ENCODE data around the gene SLC24A4. TPM values are rescaled to one million over a fixed set of nuclear protein-coding genes. Genes with fewer than 3 reads are reported as not detected.

SLC24A4 gene
- total RNA-seq, 2 donors from 2014 or later = 2.7 to 4.4 TPM

DNA sequence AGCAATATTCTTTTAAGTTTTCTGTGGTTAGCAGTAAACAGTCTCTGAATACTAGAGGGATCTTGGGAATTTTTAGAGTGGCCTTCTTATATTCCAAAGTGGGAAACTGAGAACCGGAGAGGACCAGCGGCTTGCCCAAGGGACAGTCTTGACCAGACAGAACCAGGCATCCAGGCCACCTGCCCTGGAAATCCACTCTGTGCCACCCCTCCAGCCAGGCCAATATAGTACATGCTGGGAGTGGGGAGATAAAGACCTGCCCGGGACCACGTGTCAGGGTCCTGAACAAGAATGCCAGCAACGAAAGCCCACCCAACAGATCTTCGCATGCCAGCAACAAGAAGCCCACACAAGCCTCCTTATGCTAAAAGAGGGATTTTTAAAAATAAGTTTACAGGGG is 141.2 kb downstream of the SLC24A4 start:
- DNase-seq (ENCODE audit: low spot score) = no peak
- TF ChIP-seq, protein P1, sequence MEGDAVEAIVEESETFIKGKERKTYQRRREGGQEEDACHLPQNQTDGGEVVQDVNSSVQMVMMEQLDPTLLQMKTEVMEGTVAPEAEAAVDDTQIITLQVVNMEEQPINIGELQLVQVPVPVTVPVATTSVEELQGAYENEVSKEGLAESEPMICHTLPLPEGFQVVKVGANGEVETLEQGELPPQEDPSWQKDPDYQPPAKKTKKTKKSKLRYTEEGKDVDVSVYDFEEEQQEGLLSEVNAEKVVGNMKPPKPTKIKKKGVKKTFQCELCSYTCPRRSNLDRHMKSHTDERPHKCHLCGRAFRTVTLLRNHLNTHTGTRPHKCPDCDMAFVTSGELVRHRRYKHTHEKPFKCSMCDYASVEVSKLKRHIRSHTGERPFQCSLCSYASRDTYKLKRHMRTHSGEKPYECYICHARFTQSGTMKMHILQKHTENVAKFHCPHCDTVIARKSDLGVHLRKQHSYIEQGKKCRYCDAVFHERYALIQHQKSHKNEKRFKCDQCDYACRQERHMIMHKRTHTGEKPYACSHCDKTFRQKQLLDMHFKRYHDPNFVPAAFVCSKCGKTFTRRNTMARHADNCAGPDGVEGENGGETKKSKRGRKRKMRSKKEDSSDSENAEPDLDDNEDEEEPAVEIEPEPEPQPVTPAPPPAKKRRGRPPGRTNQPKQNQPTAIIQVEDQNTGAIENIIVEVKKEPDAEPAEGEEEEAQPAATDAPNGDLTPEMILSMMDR (IDR thresholded peaks at IDR 0.05) = no peak

DNA sequence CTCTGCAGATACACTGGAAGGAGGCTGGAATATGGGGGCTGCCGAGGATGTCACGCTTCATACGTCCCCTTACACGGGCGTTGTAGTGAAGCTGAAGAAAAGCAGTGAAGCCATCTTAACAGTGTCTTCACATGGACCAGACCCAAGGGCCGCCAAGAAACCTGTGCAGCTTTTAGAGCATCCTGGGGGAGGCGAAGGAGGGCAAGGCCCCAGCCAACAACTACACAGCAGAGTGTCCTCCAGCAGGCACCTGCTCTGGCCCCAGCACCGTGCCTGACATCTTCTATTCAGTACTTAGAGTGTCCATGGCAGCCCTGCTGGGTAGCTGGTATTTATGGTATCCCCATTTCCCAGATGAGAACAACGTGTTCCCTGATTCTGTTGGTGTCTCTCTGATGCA is 141.8 kb downstream of the SLC24A4 start:
- Histone ChIP-seq H3K4me1 (ENCODE audit: control insufficient read depth in 1 of 2, low read depth in 2 of 2) (peaks cover 13 to 20% of the 10 kb centered on the region in 2 donors), H3K4me3 (no peak overlapping the region), H3K27ac (no peak overlapping the region), H3K9me3 (no peaks in the 10 kb centered on the region), H3K27me3 (replicated peaks; ENCODE audit: insufficient read depth) (no peaks in the 10 kb centered on the region), H3K36me3 (no peaks in the 10 kb centered on the region)
- TF ChIP-seq, protein P1 (IDR thresholded peaks at IDR 0.05) = no peak
- DNase-seq (ENCODE audit: low spot score) (no peak), ATAC-seq (ENCODE audit: insufficient number of reproducible peaks, low FRiP score, low read depth) (no peak)

More for the DNA sequence above, 141.2 kb downstream of the SLC24A4 start:
- Histone ChIP-seq H3K4me3 (no peak overlapping the region), H3K9me3 (no peaks in the 10 kb centered on the region), H3K36me3 (no peaks in the 10 kb centered on the region), H3K4me1 (ENCODE audit: control insufficient read depth in 1 of 2, low read depth in 2 of 2) (peaks cover 13 to 20% of the 10 kb centered on the region in 2 donors), H3K27me3 (replicated peaks; ENCODE audit: insufficient read depth) (no peaks in the 10 kb centered on the region), H3K27ac (no peak overlapping the region)
- no peak for ATAC-seq (ENCODE audit: insufficient number of reproducible peaks, low FRiP score, low read depth)

DNA sequence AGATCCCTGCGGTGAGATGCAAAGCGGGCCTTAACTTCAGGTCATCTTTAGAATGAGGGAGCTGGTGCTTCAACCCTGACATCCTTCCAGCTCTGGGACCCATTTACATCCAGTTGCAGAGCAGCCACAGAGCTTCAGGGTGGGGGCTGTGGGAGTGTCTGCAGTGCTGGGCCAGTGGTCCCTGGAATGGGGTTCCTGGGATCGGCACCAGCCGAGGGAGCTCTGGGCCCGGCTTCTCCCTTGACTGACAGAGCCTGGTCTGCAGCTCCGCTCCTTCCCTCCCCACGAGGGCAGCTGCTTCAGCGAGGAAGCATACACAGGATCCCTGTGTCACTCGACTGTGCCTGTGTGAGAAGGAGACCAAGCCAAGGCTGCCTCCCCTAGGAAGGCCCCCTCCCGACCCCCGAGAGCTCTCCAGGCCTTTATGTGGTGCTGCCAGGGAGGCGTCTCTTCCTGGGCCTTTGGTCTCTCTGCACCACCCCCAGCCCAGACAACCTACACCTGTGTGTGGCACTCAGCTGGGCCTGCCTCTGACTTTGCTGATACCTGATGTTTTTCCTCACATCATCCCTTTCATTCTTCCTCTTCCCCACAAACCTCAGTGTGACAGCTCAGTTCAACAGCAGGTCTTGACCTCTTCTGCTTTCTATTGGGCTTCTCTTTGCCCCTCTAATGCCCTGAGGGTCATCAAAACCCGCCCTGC is 142.5 kb downstream of the SLC24A4 start:
- DNase-seq (ENCODE audit: low spot score) (no peak), ATAC-seq (ENCODE audit: insufficient number of reproducible peaks, low FRiP score, low read depth) (no peak)
- no peaks in the 10 kb centered on the region for H3K27me3 ChIP-seq (replicated peaks; ENCODE audit: insufficient read depth)

DNA sequence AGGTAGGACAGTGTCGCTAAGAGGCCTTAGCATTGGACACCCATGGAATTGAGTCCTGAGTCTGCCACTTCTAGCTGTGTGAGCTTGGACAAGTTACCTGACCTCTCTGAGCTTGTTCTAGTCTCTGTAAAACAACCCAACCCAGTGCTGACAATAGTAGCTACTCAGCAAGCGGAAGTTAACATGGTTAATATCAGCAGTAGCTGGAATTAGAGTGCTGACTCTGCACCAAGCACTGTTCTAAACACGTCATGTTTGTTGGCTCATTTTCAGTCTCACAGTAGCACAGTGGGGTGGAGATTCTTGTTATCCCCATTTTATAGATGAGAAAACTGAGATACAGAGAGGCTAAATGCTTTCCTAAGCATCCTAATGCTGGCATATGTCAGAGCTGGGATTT is 143.1 kb downstream of the SLC24A4 start:
- Histone ChIP-seq H3K9me3 (no peaks in the 10 kb centered on the region), H3K27me3 (replicated peaks; ENCODE audit: insufficient read depth) (no peaks in the 10 kb centered on the region), H3K36me3 (no peaks in the 10 kb centered on the region), H3K27ac (no peak overlapping the region), H3K4me3 (no peak overlapping the region), H3K4me1 (ENCODE audit: control insufficient read depth in 1 of 2, low read depth in 2 of 2) (peaks cover 8 to 11% of the 10 kb centered on the region in 2 donors)
- DNase-seq (ENCODE audit: low spot score) (no peak), ATAC-seq (ENCODE audit: insufficient number of reproducible peaks, low FRiP score, low read depth) (no peak)
- TF ChIP-seq, protein P1 (IDR thresholded peaks at IDR 0.05) = no peak

More for the DNA sequence above, 142.5 kb downstream of the SLC24A4 start:
- peaks cover 13 to 16% of the 10 kb centered on the region in 2 donors for H3K4me1 ChIP-seq (ENCODE audit: control insufficient read depth in 1 of 2, low read depth in 2 of 2)
- no peak overlapping the region for H3K27ac ChIP-seq
- no peaks in the 10 kb centered on the region for H3K36me3 ChIP-seq
- H3K9me3 ChIP-seq = no peaks in the 10 kb centered on the region
- TF ChIP-seq, protein P1 (IDR thresholded peaks at IDR 0.05) = no peak
- no peak overlapping the region for H3K4me3 ChIP-seq

DNA sequence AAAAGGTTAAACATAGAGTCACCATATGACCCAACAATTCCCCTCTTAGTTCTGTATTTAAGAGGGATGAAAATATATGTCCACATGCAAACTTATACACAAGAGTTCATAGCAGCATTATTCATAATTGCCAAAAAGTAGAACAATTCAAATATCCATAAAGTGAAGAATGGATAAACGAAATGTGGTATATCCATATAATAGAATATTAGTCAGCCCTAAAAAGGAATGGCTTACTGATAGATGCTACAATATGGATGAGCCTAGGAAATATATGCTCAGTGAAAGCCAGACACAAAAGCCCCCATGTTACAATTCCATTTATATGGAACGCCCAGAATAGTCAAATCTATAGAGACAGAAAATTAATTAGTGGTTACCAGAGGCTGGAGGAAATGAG is 146.6 kb downstream of the SLC24A4 start:
- H3K4me3 ChIP-seq = no peak overlapping the region
- no peak overlapping the region for H3K27ac ChIP-seq
- no peak for ATAC-seq (ENCODE audit: insufficient number of reproducible peaks, low FRiP score, low read depth)
- no peak for DNase-seq (ENCODE audit: low spot score)
- TF ChIP-seq, protein P1 (IDR thresholded peaks at IDR 0.05) = no peak
- H3K36me3 ChIP-seq = no peaks in the 10 kb centered on the region
- H3K4me1 ChIP-seq (ENCODE audit: control insufficient read depth in 1 of 2, low read depth in 2 of 2) = peaks cover 0 to 4% of the 10 kb centered on the region in 2 donors
- H3K27me3 ChIP-seq (replicated peaks; ENCODE audit: insufficient read depth) = no peaks in the 10 kb centered on the region
- H3K9me3 ChIP-seq = no peaks in the 10 kb centered on the region
